Fibroblast of lung (primary cell): Measurements from ENCODE around the gene FAM47E.

Source experiments
- EZH2 ChIP-seq: IDR thresholded peaks from 2 replicates; pipeline ENCODE4 v1.5.1; 2012; ENCODE audit warnings: low read length, control low read depth, mild to moderate bottlenecking; ENCODE audit errors: missing control alignments
- TF ChIP-seq, protein P1 (sequence below), 2 donors: IDR thresholded peaks in 1 of 2; conservative IDR thresholded peaks in 1 of 2; 1 replicate in 1 of 2; 2 replicates in 1 of 2; pipeline ENCODE4 v1.5.1; 2011 to 2012; ENCODE audit warnings: low read length in 2 of 2, control low read depth in 1 of 2, inconsistent platforms in 1 of 2, low read depth in 1 of 2, mild to moderate bottlenecking in 1 of 2

GRCh38 chr4:76260571-76260970, 9.1 kb downstream of the FAM47E start:
- TF ChIP-seq, protein P1, sequence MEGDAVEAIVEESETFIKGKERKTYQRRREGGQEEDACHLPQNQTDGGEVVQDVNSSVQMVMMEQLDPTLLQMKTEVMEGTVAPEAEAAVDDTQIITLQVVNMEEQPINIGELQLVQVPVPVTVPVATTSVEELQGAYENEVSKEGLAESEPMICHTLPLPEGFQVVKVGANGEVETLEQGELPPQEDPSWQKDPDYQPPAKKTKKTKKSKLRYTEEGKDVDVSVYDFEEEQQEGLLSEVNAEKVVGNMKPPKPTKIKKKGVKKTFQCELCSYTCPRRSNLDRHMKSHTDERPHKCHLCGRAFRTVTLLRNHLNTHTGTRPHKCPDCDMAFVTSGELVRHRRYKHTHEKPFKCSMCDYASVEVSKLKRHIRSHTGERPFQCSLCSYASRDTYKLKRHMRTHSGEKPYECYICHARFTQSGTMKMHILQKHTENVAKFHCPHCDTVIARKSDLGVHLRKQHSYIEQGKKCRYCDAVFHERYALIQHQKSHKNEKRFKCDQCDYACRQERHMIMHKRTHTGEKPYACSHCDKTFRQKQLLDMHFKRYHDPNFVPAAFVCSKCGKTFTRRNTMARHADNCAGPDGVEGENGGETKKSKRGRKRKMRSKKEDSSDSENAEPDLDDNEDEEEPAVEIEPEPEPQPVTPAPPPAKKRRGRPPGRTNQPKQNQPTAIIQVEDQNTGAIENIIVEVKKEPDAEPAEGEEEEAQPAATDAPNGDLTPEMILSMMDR (conservative IDR thresholded peaks at IDR 0.05 in 1 of 2, IDR thresholded peaks at IDR 0.05 in 1 of 2; ENCODE audit: low read depth in 1 of 2, low read length in 2 of 2): no peak
- TF ChIP-seq EZH2: no peak
